ENCODE measurements around the gene ZBTB16.

GRCh38 chr11:114121138-114121537, 61.6 kb downstream of the ZBTB16 start:
- TF ChIP-seq CTCF (IDR thresholded peaks at IDR 0.05) (no peak), POLR2A (IDR thresholded peaks at IDR 0.05) (no peak)

Data from sigmoid colon (tissue), 3 donors.